A673 (cell line): ENCODE results near the gene MGMT. TPM values are rescaled to one million over a fixed set of nuclear protein-coding genes. Genes with fewer than 3 reads are reported as not detected.

Source experiments
- BruUV-seq: library from RNA; stranded (reverse); fragments of 400-500 nt; replicated peaks from 2 replicates; lab custom pipeline; 2021; lab: Mats Ljungman, UMichigan
- CTCF ChIA-PET: fragments of 300-600 bp; sonication (Branson Sonifier 250); formaldehyde crosslinking; loops from one replicate; lab custom pipeline; 2022; ENCODE audit warnings: antibody characterized with exemption; lab: Charles Lee
- POLR2A ChIA-PET: fragments of 300-600 bp; sonication (Branson Sonifier 250); formaldehyde crosslinking; loops from one replicate; lab custom pipeline; 2022; ENCODE audit warnings: antibody characterized with exemption; ENCODE audit not compliant: low non-redundant PET; lab: Charles Lee
- DNase-seq: peaks from one replicate; pipeline ENCODE4 v3.0.0-alpha.2; 2015; ENCODE audit warnings: low spot score
- H3K27ac ChIP-seq: fragments of 200-600 bp; sonication (generic); 2 replicates; pipeline ENCODE4 v1.5.1; 2016; ENCODE audit warnings: mixed run types, low read depth, mild to moderate bottlenecking, mixed read lengths, antibody characterized with exemption, low read length; ENCODE audit not compliant: poor library complexity, severe bottlenecking
- H3K27me3 ChIP-seq: fragments of 200-600 bp; sonication (generic); replicated peaks from 2 replicates; pipeline ENCODE4 v1.6.1; 2017; ENCODE audit warnings: mixed run types, low read depth, mild to moderate bottlenecking, mixed read lengths, antibody characterized with exemption, low read length; ENCODE audit not compliant: insufficient read depth, poor library complexity
- H3K36me3 ChIP-seq: fragments of 200-600 bp; sonication (generic); 2 replicates; pipeline ENCODE4 v1.6.1; 2016; ENCODE audit warnings: mixed run types, mild to moderate bottlenecking, mixed read lengths, antibody characterized with exemption, low read length; ENCODE audit not compliant: insufficient read depth, poor library complexity, severe bottlenecking
- H3K4me1 ChIP-seq: fragments of 200-600 bp; sonication (generic); 2 replicates; pipeline ENCODE4 v1.6.1; 2017; ENCODE audit warnings: mixed run types, mild to moderate bottlenecking, mixed read lengths, antibody characterized with exemption, low read length; ENCODE audit not compliant: insufficient read depth, poor library complexity, severe bottlenecking
- H3K4me3 ChIP-seq: fragments of 200-600 bp; sonication (generic); 2 replicates; pipeline ENCODE4 v1.5.1; 2016; ENCODE audit warnings: low read depth, mixed run types, mild to moderate bottlenecking, mixed read lengths, low read length; ENCODE audit not compliant: poor library complexity, severe bottlenecking
- H3K9me3 ChIP-seq: fragments of 200-600 bp; sonication (generic); 2 replicates; pipeline ENCODE4 v1.6.1; 2016; ENCODE audit warnings: mixed run types, low read depth, mild to moderate bottlenecking, mixed read lengths, antibody characterized with exemption, low read length; ENCODE audit not compliant: poor library complexity, severe bottlenecking
- CTCF ChIP-seq: fragments of 300-800, 200-600 bp; sonication (generic); conservative IDR thresholded peaks from 2 replicates; pipeline ENCODE4 v1.5.1; 2017; ENCODE audit warnings: low read depth, mild to moderate bottlenecking, antibody characterized with exemption, low read length, moderate library complexity, mixed read lengths
- EZH2 ChIP-seq: fragments of 200-600 bp; sonication (generic); IDR thresholded peaks from 2 replicates; pipeline ENCODE4 v1.6.1; 2017; ENCODE audit warnings: borderline replicate concordance, low read depth, mild to moderate bottlenecking, mixed read lengths, antibody characterized with exemption, low read length; ENCODE audit not compliant: poor library complexity, severe bottlenecking
- intact Hi-C: fragments of 100-400 bp; cut with micrococcal nuclease; formaldehyde crosslinking; loops from one replicate; pipeline ENCODE4 v1.10.0; 2022; ENCODE audit not compliant: unreplicated experiment
- total RNA-seq: library from RNA; stranded (reverse); gene quantifications from 2 replicates; pipeline ENCODE4 v1.2.3, GENCODE V29; 2021

MGMT gene
- total RNA-seq, 1 experiment from 2014 or later: 19.5 TPM

- DNase-seq: no peak
- intact Hi-C loops: no loop called here
- no peak overlapping the region for H3K4me3 ChIP-seq
- BruUV-seq: no TSS peak
- ChIA-PET POLR2A (no interaction called here), CTCF (no interaction called here)
- H3K27me3 ChIP-seq: no peaks in the 10 kb centered on the region
- H3K27ac ChIP-seq: no peak overlapping the region
- no peaks in the 10 kb centered on the region for H3K4me1 ChIP-seq
- H3K9me3 ChIP-seq: no peaks in the 10 kb centered on the region
- TF ChIP-seq EZH2 (no peak), CTCF (no peak)
- no peaks in the 10 kb centered on the region for H3K36me3 ChIP-seq
These were observed 216.9 kb downstream of the MGMT start for GRCh38 chr10:129683920-129684319.

GRCh38 chr10:129685271-129685670 lies 218.2 kb downstream of the MGMT start:
- BruUV-seq: no TSS peak
- no peak for DNase-seq
- Histone ChIP-seq H3K36me3 (no peaks in the 10 kb centered on the region), H3K9me3 (no peaks in the 10 kb centered on the region), H3K4me1 (no peaks in the 10 kb centered on the region), H3K27me3 (no peaks in the 10 kb centered on the region), H3K27ac (no peak overlapping the region), H3K4me3 (no peak overlapping the region)
- intact Hi-C loops: no loop called here
- ChIA-PET CTCF (no interaction called here), POLR2A (no interaction called here)
- TF ChIP-seq EZH2: no peak
- TF ChIP-seq CTCF: no peak

GRCh38 chr10:129689671-129690071 lies 222.6 kb downstream of the MGMT start:
- POLR2A ChIA-PET: no interaction called here
- BruUV-seq: no TSS peak

More at GRCh38 chr10:129689671-129690071, 222.6 kb downstream of the MGMT start:
- H3K27ac ChIP-seq: no peak overlapping the region
- H3K27me3 ChIP-seq: no peaks in the 10 kb centered on the region
- TF ChIP-seq CTCF (no peak), EZH2 (no peak)
- intact Hi-C loops: no loop called here
- no peak overlapping the region for H3K4me3 ChIP-seq
- no peaks in the 10 kb centered on the region for H3K36me3 ChIP-seq
- H3K9me3 ChIP-seq: no peaks in the 10 kb centered on the region
- DNase-seq: no peak
- CTCF ChIA-PET: no interaction called here
- H3K4me1 ChIP-seq: no peaks in the 10 kb centered on the region
